Fibroblast of skin of left biceps (primary cell): ENCODE measurements around the gene ANKH.
A peak's percentile ranks its signal among the peaks of the same experiment; 100 is the strongest.

ENCODE experiments used
- DNase-seq, 2 experiments: peaks; one replicate each; pipeline ENCODE4 v3.0.0-alpha.2; 2013; ENCODE audit warnings: low read depth in 2 of 2

Gene ANKH

GRCh38 chr5:14735944-14736343 lies 135.6 kb downstream of the ANKH start:
- DNase-seq, result no peak

GRCh38 chr5:14734396-14734795 lies 137.2 kb downstream of the ANKH start:
- DNase-seq, result no peak

GRCh38 chr5:14733661-14734060 lies 137.9 kb downstream of the ANKH start:
- DNase-seq, result no peak

GRCh38 chr5:14732991-14733390 lies 138.6 kb downstream of the ANKH start:
- DNase-seq, result no peak

- DNase-seq, result no peak
Measured at GRCh38 chr5:14730881-14731280, 140.7 kb downstream of the ANKH start.

- no peak for DNase-seq
Measured at GRCh38 chr5:14730466-14730865, 141.1 kb downstream of the ANKH start.

GRCh38 chr5:14729448-14730385 lies 141.9 kb downstream of the ANKH start:
- no peak for DNase-seq

- no peak for DNase-seq
Measured at GRCh38 chr5:14728459-14728938, 143.1 kb downstream of the ANKH start.

- DNase-seq, result no peak
Measured at GRCh38 chr5:14727928-14728458, 143.6 kb downstream of the ANKH start.

GRCh38 chr5:14727428-14727865 lies 144.1 kb downstream of the ANKH start:
- peak in 1 of 2 experiments; percentile 44 for DNase-seq

- no peak for DNase-seq
Measured at GRCh38 chr5:14726066-14726838, 145.3 kb downstream of the ANKH start.

- DNase-seq, result no peak
Measured at GRCh38 chr5:14724633-14725032, 146.9 kb downstream of the ANKH start.

- DNase-seq, result no peak
Measured at GRCh38 chr5:14723701-14724132, 147.9 kb downstream of the ANKH start.

GRCh38 chr5:14722923-14723322 lies 148.7 kb downstream of the ANKH start:
- DNase-seq, result no peak

- DNase-seq, result no peak
Measured at GRCh38 chr5:14721990-14722656, 149.5 kb downstream of the ANKH start.

GRCh38 chr5:14720236-14720923 lies 151.2 kb downstream of the ANKH start:
- peak in 1 of 2 experiments; percentile 24 for DNase-seq

- DNase-seq, result no peak
Measured at GRCh38 chr5:14718778-14719177, 152.8 kb downstream of the ANKH start.

- DNase-seq, result no peak
Measured at GRCh38 chr5:14716755-14717752, 154.5 kb downstream of the ANKH start.

- no peak for DNase-seq
Measured at GRCh38 chr5:14715481-14715880, 156.1 kb downstream of the ANKH start.

GRCh38 chr5:14714706-14715105 lies 156.9 kb downstream of the ANKH start:
- no peak for DNase-seq
